Osteoblast (primary cell): ENCODE results near the gene CNDP1. TPM values are rescaled to one million over a fixed set of nuclear protein-coding genes. Genes with fewer than 3 reads are reported as not detected.

Experiments
- DNase-seq: peaks from one replicate; pipeline ENCODE4 v3.0.0; 2011; ENCODE audit warnings: low spot score, mixed read lengths; ENCODE audit not compliant: insufficient read length; ENCODE audit errors: missing footprints
- H2AFZ ChIP-seq: 2 replicates; pipeline ENCODE4 v1.6.0; 2011; ENCODE audit warnings: mild to moderate bottlenecking, low read length
- H3K27ac ChIP-seq: 2 replicates; pipeline ENCODE4 v1.5.1; 2011; ENCODE audit warnings: mild to moderate bottlenecking, low read depth, low read length, moderate library complexity
- H3K27me3 ChIP-seq: 2 replicates; pipeline ENCODE4 v1.6.0; 2012; ENCODE audit warnings: mild to moderate bottlenecking, control low read depth, inconsistent platforms, low read length, moderate library complexity; ENCODE audit not compliant: insufficient read depth
- H3K36me3 ChIP-seq: 2 replicates; pipeline ENCODE4 v1.5.1; 2011; ENCODE audit warnings: mild to moderate bottlenecking, low read length, control low read depth, moderate library complexity; ENCODE audit not compliant: insufficient read depth
- H3K4me1 ChIP-seq: 2 replicates; pipeline ENCODE4 v1.5.1; 2011; ENCODE audit warnings: mild to moderate bottlenecking, low read length, control low read depth, moderate library complexity; ENCODE audit not compliant: insufficient read depth
- H3K4me2 ChIP-seq: 2 replicates; pipeline ENCODE4 v1.6.0; 2011; ENCODE audit warnings: mild to moderate bottlenecking, low read length; ENCODE audit not compliant: insufficient read depth
- H3K4me3 ChIP-seq: fragments of 200-600 bp; sonication (generic); 3 replicates; pipeline ENCODE4 v1.5.1; 2012; ENCODE audit warnings: mild to moderate bottlenecking, low read length, inconsistent platforms; ENCODE audit not compliant: insufficient read depth
- H3K79me2 ChIP-seq: 2 replicates; pipeline ENCODE4 v1.6.0; 2012; ENCODE audit warnings: mild to moderate bottlenecking, low read length, control low read depth, inconsistent platforms; ENCODE audit not compliant: insufficient read depth
- H3K9me3 ChIP-seq: 2 replicates; pipeline ENCODE4 v1.5.1; 2011; ENCODE audit warnings: low read depth, low read length, control low read depth
- H4K20me1 ChIP-seq: 2 replicates; pipeline ENCODE4 v1.6.0; 2012; ENCODE audit warnings: mild to moderate bottlenecking, low read length, control low read depth; ENCODE audit not compliant: insufficient read depth
- total RNA-seq: library from RNA; depleted of rRNA; stranded (reverse); fragments of >200 nt; gene quantifications from 2 replicates; pipeline ENCODE4 v1.2.3, GENCODE V29; 2012
- TF ChIP-seq, protein P1 (sequence below): IDR thresholded peaks from 2 replicates; pipeline ENCODE4 v1.5.1; 2011; ENCODE audit warnings: mild to moderate bottlenecking, low read depth, low read length, moderate library complexity; ENCODE audit errors: extremely low read depth

Gene CNDP1
- total RNA-seq, 1 donor, result not detected

DNA sequence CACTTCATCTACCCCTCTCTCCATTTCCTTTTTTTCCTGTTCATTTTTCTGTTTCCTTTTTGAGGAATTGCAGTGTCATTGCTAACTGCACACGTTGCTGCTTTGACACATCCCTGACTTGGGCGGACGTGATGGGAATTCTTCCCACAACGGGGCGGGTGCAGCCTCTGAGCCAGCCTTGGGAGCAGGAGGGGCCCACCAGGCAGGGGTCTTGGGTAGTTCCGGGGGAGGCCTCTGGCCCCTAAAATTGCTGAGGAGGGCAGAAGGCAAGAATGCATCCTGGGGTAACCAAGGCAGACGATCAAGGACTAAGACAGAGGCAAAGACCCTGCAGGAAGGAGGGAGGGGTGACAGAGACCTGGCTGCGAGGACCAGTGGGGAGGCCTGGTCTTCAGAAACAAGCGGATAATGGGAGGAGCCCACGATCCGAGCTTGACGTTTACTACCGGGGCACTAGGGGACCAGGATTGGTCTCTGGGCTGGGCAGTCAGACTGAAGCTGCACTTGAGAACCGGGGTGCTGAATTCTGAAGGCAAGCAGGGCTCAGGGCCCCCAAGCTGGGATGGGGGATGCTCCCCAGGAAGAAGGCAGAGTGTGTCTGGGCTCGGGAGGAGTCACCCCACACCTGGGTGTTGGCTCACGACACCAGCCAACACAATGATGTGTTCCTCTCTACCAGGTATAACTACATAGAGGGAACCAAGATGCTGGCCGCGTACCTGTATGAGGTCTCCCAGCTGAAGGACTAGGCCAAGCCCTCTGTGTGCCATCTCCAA lies 14.8 kb upstream of the CNDP1 start:
- no peaks in the 10 kb centered on the region for H3K27me3 ChIP-seq

DNA sequence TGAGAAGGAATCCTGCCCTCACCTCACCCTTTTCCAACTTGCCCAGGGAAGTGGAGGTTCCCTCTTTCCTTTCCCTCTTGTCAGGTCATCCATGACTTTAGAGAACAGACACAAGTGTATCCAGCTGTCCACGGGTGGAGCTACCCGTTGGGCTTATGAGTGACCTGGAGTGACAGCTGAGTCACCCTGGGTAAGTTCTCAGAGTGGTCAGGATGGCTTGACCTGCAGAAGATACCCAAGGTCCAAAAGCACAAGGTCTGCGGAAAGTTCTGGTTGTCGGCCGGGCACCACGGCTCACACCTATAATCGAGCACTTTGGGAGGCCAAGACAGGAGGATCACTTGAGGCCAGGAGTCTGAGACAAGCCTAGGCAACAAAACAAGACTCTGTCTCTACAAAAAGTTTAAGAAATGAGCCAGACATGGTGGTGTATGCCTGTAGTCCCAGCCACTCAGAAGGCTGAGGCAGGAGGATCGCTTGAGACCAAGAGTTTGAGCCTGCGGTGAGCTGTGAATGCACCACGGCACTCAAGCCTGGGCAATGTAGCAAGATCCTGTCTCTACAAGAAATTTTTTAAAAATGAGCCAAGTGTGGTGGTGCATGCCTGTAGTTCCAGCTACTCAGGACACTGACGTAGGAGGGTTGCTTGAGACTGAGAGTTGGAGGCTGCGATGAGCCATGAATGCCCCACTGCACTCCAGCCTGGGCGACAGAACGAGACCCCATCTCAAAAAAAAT lies 14.0 kb upstream of the CNDP1 start:
- Histone ChIP-seq H3K4me1 (no peaks in the 10 kb centered on the region), H3K27me3 (no peaks in the 10 kb centered on the region), H3K36me3 (peaks cover 27% of the 10 kb centered on the region), H3K27ac (no peak overlapping the region), H4K20me1 (no peaks in the 10 kb centered on the region), H3K4me2 (no peak overlapping the region), H3K4me3 (no peak overlapping the region), H3K9me3 (no peaks in the 10 kb centered on the region), H3K79me2 (no peaks in the 10 kb centered on the region), H2AFZ (no peak overlapping the region)
- DNase-seq, result no peak
- TF ChIP-seq, protein P1, sequence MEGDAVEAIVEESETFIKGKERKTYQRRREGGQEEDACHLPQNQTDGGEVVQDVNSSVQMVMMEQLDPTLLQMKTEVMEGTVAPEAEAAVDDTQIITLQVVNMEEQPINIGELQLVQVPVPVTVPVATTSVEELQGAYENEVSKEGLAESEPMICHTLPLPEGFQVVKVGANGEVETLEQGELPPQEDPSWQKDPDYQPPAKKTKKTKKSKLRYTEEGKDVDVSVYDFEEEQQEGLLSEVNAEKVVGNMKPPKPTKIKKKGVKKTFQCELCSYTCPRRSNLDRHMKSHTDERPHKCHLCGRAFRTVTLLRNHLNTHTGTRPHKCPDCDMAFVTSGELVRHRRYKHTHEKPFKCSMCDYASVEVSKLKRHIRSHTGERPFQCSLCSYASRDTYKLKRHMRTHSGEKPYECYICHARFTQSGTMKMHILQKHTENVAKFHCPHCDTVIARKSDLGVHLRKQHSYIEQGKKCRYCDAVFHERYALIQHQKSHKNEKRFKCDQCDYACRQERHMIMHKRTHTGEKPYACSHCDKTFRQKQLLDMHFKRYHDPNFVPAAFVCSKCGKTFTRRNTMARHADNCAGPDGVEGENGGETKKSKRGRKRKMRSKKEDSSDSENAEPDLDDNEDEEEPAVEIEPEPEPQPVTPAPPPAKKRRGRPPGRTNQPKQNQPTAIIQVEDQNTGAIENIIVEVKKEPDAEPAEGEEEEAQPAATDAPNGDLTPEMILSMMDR, result no peak

More for the DNA sequence above, 14.8 kb upstream of the CNDP1 start:
- no peaks in the 10 kb centered on the region for H4K20me1 ChIP-seq
- no peak for DNase-seq
- H3K36me3 ChIP-seq, result peaks cover 29% of the 10 kb centered on the region
- H3K27ac ChIP-seq, result no peak overlapping the region
- no peaks in the 10 kb centered on the region for H3K79me2 ChIP-seq
- H2AFZ ChIP-seq, result no peak overlapping the region
- no peak overlapping the region for H3K4me2 ChIP-seq
- H3K4me3 ChIP-seq, result no peak overlapping the region
- TF ChIP-seq, protein P1, result no peak
- H3K4me1 ChIP-seq, result no peaks in the 10 kb centered on the region
- no peaks in the 10 kb centered on the region for H3K9me3 ChIP-seq

DNA sequence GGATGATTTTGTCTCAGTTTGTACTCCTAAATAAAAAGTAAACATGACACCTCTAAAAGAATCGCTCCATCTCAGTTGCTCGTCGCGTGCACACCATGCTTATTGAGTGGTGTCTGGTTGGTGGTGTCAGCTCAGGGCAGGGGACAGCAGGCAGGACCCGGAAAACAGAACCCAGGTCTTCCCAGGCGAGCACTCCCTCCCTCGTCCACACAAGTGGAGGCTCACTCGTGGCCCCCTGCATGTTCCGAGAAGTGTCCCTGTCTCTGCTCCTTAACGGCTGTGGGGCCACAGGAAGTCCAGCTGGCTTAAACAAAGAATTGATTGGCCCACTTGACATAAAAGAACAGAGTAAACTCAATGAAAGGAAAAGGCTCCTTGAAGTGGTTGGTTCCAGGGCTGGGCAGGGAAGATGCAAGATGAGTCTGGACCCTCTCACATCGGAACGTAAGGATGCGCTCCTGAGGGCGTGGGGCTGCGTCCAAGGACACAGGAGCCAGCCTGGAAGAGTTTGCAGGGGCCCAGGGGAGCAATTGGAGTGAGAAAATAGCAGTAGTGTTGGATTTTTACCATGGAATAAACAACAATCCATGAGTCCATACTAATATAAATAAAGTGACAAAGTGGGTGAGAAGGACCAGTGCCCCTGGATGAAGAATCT lies 13.1 kb upstream of the CNDP1 start:
- no peak overlapping the region for H3K4me3 ChIP-seq

More for the DNA sequence above, 13.1 kb upstream of the CNDP1 start:
- no peaks in the 10 kb centered on the region for H3K4me1 ChIP-seq
- H4K20me1 ChIP-seq, result no peaks in the 10 kb centered on the region
- H2AFZ ChIP-seq, result no peak overlapping the region
- TF ChIP-seq, protein P1, result no peak
- no peak overlapping the region for H3K4me2 ChIP-seq
- no peaks in the 10 kb centered on the region for H3K9me3 ChIP-seq
- no peaks in the 10 kb centered on the region for H3K27me3 ChIP-seq
- H3K79me2 ChIP-seq, result no peaks in the 10 kb centered on the region
- peaks cover 26% of the 10 kb centered on the region for H3K36me3 ChIP-seq
- no peak for DNase-seq
- H3K27ac ChIP-seq, result no peak overlapping the region
